ENCODE data around the gene LILRA6.
"Not testable (repeated sequence)": the region's sequence is repeated elsewhere in the genome, so short reads cannot be mapped to it uniquely, and the experiment has no call there.

The LILRA6 gene

DNA sequence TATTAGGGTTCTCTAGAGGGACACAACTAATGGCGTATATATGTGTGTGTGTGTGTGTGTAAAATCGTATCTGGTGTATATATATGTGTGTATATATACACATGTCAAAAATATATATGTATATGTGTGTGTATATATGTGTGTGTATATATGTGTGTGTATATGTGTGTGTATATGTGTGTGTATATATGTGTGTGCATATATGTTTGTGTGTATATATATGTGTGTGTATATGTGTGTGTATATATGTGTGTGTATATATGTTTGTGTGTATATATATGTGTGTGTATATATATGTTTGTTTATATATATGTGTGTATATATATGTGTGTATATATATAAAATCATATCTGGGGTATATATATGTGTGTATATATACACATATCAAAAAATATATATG is 19.9 kb upstream of the LILRA6 start:
- no peak for DNase-seq (ENCODE audit: low spot score)

DNA sequence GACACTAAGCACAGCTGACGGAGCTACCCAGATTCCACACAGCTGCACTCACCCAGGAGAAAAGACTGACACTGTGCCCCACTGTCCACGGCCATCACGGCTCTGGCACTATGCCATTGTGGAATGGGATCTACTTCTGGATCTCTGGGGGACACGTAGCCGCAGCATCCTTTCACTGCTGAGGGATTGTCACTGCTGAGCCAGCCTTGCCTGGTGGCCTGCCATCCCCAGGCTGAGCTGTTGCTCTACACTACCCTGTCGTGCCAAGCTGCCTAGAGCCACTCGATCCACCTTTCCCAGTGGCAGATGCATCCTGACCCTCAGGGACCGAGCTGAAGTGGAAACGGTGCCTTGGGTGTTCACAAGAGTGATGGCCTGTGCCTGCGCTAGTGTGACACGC is 19.5 kb upstream of the LILRA6 start:
- DNase-seq (ENCODE audit: low spot score): no peak

DNA sequence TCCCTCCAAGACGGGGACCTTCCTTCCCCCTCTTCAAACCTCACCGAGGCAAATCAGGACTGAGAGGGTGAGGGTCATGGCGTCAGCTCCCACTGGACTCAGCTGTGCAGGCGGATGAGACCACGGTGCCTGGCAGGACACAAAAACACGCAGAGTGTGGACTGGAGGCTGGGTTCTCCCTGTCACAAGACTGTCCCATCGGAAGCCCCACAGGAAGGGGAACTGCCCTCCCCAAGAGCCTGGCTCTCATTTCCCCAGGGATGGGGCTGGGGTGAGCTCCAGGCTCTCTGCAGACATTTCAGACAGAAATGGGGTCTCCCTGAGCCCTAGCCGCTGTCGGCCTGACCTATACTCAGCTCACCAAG is 14.5 kb upstream of the LILRA6 start, which contains the start of gene LILRB5:
TSS of gene LILRB5 (minus strand) at position 158 of the 365 bp plus-strand sequence. CDS start at position 78, 80 bp downstream.
- no peak for DNase-seq (ENCODE audit: low spot score)

DNA sequence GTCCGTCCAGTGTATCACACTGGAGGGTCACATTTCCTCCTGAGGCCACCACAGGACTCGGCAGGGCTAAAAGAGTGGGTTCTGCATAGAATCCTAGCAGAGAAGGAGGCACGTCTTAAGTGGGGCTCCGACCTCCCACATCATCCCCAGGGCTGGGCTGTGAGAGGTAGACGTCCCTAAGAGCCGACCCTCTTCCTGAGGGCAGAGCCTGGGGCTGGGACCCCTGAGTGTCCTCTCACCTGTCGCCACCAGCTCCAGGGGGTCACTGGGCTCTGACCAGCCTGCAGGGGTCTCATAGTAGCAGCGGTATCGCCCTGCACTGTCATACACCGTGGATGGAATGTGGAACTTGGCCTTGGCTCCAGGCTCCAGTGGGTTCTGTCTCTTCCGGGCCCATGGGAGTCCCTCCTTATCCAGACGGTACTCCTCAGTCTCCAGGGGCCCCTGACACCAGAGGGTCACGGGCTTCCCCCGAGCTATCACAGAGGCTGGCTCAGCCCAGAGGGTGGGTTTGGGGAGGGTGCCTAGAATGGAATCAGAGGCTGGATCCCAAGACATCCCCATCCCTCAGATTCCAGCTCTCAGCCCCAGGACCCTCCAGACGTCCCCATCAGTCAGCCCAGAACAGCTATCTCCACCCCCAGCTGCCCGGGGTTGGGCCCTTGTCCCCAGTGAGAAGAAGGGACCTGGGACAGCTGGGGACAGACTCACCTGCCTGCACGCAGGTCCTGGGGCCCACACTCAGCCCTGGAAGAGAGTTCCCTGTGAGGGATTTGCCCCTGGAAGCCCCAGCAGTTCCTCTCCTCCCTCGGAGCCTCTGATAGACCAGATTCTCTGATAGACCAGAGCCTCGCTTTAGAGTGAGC is 13.9 kb upstream of the LILRA6 start:
- DNase-seq (ENCODE audit: low spot score): no peak

DNA sequence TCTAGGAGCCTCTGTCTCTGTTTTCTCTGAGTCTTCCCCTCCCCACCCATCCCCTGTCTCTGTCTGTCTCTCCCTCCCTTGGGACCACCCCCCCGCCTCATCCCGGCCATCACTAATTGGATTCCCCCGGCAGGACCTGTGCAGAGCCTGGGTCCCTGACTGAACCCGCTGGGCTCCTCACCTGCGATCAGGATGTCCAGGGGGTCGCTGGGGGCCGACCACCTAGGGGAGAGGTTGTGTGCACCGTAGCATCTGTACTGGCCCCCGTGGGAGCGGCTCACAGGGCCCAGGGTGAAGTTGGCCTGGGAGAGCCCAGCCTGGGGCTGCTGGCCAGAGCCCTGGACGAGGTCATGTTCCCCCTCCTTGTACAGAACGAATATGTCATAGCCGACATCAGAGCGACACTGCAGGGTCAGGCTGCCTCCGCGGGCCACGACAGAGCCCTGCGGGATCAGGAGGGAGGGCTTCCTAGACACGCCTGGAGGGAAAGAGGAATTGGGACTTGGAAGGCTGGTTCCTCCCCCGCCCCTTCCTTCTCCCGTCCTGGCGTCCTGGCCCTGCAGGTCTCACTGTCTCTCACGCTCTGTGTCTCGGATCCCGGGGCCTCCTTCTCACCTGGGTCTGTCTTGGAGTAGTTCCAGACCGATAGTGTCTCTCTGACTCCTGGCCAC is 12.7 kb upstream of the LILRA6 start:
- DNase-seq (ENCODE audit: low spot score): no peak

DNA sequence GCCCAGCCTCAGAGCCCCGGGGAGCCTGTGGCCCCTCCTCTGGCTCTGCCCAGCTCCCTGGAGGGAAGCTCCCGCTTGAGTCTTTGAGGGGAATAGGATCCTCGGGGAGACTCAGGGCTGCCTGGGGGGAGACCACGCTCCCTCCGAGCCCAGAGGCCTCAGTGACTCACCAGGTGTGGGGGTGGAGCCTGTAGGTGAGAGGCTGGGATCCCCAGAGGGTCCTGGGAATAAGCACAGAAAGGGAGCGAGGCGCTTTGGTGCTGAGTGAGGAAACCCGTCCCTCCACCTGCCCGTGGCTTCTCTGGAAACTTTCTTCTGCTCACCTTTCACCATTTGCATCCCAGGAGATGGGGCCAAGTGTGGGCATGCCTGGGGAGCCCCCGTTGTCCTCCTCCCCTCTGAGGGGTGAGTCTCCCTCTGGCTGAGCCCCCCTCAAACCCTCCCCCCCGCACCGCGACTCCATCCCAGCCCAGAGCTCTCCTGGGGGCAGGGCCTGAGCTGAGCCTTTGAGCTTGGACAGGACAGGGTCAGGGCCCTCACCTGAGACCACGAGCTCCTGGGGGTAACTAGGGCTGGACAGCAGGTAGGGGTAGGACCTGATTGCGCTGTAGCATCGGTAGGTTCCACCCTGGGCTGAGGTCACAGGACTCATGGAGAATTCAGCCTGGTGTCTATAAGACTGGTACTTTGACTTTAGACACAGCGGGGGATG is 11.8 kb upstream of the LILRA6 start:
- no peak for DNase-seq (ENCODE audit: low spot score)

DNA sequence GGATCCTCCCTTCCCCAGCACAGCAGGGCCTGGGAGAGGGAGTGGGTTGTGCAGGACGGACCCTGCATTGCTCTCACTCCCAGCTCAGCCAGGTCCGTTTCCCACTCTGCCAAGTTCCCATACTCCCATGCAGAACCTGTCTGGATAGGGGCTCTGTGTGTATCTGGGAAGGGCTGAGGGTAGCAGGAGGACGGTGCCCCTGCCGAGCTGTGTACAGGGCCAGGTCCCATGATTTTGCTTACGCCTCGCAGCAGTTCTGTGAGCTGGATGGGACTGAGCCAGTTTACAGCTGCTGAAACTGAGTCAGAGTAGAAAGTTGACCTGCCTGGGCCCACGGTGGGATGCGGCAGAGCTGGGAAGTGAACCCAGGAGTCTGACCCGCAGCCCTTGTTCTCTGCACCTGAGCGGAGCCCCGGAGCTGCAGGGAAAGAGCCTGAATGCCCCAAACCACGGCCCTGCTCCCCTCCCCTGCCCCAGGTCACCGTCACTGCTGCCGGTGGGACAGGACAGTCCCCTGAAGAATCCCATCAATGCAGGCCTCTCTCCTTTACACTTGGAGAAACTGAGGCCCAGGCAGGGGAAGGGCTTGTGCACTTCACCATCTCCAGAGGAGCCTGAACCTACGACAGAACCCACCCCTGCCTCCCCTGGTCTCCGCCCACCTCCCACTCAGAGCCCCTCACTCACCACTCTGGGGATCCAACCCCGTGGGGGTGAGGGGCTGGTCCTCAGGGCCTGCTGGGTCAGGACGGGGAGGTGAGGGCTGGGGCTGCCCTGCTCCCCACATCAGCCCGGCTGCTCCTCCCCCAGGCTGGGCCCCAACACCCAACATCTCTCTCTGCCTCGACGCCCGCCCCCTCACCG is 11.0 kb upstream of the LILRA6 start:
- no peak for DNase-seq (ENCODE audit: low spot score)

DNA sequence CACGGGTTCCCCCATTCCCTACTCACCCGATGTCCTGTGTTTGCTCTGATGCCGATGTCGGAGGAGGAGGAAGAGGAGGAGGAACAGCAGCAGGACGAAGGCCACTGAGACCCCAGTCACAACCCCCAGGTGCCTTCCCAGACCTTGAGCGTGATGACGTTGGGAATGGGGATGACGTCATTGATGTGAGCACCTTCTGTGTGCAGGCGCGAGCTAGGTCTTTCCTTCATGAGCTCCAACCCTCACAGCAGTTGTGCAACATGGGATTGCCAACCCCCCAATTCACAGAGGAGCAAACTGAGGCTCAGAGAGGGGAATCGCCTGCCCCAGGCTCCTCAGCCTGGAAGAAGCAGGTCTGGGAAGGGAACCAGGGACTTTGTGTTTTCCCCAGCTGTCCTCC is 10.3 kb upstream of the LILRA6 start:
- no peak for DNase-seq (ENCODE audit: low spot score)

DNA sequence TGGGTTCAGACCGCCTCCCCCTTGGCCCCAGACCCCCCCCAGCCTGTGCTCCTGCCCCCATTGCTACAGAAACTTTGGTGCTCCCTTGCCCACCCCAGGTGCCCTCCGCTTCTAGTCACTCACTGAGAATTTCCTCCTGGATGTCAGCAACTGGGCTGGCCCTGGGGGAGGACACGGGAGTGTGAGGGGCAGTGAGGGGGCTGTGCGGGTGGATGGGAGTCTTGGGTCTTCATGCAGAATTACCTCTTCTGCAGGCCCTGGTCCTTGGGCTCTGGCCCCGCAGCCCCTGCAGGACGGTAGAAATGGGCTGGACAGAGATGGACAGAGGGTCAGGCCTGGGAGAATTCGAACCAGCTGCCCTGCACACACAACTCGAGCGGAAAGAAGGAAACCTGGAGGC is 9.7 kb upstream of the LILRA6 start:
- no peak for DNase-seq (ENCODE audit: low spot score)

DNA sequence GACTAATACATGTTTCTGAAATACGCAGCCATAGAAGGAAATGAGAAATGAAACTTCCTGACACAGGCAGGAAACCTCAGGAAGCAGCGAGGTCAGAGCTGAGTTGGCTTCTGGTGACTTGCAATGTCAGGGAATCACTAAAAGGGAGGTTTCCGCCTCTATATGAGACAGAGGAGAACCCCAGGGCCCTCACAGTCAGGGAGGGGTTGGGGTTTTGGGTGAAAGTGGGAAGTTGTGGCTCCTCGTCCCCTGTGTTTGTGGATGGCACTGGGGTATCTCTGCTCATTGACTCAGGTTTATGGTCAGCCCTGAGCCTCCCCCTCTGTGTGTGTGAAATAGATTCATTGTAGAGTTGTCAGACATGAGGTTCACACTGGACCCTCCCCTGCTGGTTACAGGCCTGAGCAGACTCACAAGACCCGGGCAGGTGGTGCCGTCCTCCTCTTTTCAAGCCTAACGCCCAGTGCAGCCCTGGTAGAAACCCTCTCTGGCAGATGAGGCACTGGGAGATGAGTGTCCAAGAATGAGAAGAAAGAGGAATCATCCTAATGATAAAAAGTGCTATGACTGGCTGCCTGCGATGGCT is 5.5 kb upstream of the LILRA6 start:
- no peak for DNase-seq (ENCODE audit: low spot score)

DNA sequence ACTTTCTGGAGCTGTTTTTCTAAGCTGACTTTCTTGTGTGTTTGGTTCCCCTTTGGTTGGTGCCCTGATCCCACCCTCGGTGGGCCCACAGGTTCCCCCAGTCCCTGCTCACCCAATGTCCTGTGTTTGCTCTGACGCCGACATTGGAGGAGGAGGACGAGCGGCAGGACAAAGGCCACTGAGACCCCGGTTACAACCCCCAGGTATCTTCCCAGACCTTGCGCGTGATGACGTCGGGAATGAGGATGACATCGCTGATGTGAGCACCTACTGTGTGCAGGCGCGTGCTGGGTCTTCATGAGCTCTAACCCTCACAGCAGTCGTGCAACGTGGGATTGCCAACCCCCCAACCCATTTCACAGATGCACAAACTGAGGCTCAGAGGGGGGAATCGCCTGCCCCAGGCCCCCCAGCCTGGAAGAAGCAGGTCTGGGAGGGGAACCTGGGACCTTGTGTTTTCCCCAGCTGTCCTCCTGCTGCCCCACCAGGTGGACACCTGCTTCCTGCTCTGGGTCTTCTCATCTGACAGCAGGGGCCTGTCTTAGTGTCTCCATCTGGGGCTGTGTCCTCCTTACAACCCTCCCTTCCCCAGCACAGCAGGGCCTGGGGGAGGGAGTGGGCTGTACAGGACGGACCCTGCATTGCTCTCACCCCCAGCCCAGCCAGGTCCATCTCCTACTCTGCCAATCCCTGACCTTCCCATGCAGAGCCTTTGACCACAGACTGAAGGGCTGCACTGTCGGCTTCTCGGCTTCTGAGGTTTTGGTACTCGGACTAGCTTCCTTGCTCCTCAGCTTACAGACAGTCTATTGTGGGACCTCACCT is 4.7 kb upstream of the LILRA6 start:
- DNase-seq (ENCODE audit: low spot score): no peak

DNA sequence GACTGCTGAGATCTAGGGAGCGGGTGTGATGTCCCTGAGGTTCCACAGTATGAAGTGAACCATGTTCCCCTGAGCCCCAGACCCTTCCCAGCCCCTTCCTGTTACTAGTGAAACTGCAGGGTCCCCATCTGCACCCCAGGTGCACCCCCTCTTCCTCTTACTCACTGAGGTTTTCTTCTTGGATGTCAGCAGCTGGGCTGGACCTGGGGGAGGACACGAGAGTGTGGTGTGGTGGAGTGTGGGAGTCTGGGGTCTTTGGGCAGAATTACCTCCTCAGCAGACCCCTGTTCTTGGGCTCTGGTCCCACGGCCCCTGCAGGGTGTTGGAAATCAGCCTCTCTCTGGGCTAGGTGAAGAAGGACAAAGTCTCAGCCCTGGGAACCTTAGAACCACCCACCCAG is 3.3 kb upstream of the LILRA6 start:
- DNase-seq (ENCODE audit: low spot score): no peak

DNA sequence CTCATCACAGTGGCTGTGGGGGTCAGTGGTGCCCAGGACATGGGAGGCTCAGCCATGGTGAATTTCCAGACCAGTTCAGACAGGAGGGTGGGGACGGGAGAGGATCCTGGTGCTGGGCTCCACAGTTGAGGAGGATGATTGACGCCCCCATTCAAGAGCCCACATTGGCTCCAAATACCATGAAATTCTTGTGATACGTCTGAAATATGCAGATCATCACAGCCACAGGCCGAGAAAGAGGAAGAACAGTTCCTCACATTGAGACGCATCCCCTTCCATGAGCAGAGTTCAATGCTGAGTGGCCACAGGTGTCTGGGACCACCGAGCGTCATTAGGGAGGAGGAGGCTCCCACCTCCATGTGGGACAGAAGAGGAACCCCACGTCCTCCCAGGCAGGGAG is 1.2 kb upstream of the LILRA6 start:
- DNase-seq (ENCODE audit: low spot score): not testable (repeated sequence)

DNA sequence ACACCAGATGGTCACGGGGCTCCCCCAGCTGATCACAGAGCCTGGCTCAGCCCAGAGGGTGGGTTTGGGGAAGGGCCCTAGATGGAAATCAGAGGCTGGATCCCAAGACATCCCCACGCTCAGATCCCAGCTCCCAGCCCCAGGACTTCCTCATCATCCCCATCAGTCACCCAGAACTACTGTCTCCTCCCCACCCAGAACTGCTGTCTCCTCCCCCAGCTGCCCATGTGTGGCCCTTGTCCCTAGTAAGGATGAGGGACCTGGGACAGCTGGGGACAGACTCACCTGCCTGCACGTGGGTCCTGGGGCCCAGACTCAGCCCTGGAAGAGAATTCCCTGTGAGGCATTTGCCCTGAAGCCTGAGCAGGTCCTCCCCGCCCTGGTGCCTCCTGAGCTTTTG is 356 bp downstream of the LILRA6 start:
- DNase-seq (ENCODE audit: low spot score): not testable (repeated sequence)

DNA sequence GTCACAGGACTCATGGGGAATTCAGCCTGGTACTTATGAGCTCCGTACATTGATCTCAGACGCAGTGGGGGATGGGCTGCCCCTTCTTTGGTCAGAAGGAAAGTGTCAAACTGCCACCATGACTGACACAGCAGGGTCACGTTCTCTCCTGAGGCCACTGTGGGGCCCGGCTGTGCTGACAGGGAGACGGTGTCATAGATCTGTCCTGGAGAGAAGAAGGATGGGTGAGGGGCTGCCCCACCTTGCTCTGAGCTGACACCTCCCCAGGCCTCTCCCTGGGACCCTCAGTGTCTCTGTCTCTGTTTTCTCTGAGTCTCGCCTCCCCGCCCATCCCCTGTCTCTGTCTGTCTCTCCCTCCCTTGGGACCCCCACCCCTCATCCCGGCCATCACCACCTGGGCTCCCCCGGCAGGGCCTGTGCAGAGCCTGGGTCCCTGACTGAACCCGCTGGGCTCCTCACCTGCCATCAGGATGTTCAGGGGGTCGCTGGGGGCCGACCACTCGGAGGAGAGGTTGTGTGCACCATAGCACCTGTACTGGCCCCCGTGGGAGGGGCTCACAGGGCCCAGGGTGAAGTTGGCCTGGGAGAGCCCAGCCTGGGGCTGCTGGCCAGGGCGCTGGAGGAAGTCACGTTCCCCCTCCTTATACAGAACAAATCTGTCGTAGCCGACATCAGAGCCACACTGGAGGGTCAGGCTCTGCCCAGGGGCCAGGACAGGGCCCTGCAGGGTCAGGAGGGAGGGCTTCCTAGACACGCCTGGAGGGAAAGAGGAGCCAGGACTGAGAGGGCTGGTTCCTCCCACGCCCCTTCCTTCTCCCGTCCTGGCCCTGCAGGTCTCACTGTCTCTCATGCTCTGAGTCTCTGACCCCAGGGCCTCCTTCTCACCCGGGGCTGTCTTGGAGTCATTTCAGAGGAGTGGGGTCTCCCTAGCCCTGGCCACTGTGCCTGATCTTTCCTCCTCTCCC is 1.9 kb downstream of the LILRA6 start:
- DNase-seq (ENCODE audit: low spot score): not testable (repeated sequence)

DNA sequence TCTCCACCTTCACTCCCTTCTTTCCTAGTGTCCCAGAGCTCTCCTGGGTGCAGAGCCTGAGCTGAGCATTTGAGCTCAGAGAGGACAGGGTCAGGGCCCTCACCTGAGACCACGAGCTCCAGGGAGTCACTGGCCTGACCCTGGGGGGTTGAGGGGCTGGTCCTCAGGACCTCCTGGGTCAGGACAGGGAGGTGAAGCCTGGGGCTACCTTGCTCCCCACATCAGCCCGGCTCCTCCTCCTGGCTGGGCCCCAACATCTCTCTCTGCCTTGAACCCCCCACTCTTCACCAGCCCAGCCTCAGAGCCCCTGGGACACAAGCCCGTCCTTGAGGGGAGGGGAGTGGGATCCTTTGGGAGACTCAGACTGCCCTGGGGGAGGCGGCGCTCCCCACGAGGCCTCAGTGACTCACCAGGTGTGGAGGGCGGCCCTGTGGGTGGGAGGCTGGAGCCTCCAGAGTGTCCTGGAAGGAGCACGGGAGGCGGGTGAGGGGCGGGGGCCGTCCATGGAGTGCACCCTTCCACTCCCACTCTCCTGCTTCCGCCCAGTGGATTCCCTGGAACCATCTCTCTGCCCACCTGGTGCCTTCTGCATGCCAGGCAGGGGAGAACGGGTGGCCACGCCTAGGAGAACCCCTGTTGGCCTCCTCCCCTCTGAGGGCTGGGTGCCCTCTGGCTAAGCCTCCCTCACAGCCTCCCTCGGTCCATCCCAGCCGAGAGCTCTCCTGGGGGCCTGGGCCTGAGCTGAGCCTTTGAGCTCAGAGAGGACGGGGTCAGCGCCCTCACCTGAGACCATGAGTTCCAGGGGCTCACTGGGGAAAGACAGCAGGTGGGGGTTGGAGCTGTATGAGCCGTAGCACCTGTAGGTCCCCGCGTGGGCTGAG is 2.9 kb downstream of the LILRA6 start:
- DNase-seq (ENCODE audit: low spot score): not testable (repeated sequence)

DNA sequence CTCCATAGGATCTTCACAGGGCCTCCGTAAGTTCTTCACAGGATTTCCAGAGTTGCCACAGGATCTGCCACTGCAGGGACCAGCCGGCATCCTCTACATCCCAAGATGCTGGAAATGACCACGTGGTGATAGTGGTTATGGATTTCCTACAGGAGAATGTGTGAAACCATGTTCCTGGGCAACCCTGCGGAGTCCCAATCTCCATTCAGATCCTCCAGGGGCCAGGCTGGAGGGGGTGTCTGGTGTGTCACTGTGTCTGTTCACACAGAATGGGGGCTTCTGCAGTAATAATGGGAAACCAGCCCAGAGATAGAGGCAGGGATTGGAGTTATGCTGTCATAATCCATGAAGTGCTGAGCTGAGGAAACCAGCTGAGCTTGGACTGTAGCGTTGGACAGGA is 8.6 kb downstream of the LILRA6 start:
- DNase-seq (ENCODE audit: low spot score): no peak

All from AG20443 (cell line).